ENCODE measurements around the gene CCDC85B. TPM values are rescaled to one million over a fixed set of nuclear protein-coding genes. Genes with fewer than 3 reads are reported as not detected.

The CCDC85B gene
- total and polyA plus RNA-seq, 2 of the 13 experiments (the other 11 are each of a cell fraction or from before 2014, with no cell fraction given), result 8.2 to 19.5 TPM

GRCh38 chr11:65857500-65857852, 33.0 kb upstream of the CCDC85B start (continued):
- TF ChIP-seq GATA4 (IDR thresholded peaks at IDR 0.05; ENCODE audit: borderline replicate concordance, low read depth), result no peak
- TF ChIP-seq RAD21 (CRISPR knock-in tag; IDR thresholded peaks at IDR 0.05), result no peak
- no peak for TF ChIP-seq POGK (CRISPR knock-in tag; conservative IDR thresholded peaks at IDR 0.05)
- peak; percentile 15; the same call in 1 of the 2 replicates for TF ChIP-seq ZNF430 (CRISPR knock-in tag; IDR thresholded peaks at IDR 0.05)
- TF ChIP-seq CBFB (CRISPR knock-in tag; IDR thresholded peaks at IDR 0.05), result no peak
- TF ChIP-seq PCBP1 (IDR thresholded peaks at IDR 0.05; ENCODE audit: borderline replicate concordance, low read depth, low read length), result no peak
- TF ChIP-seq ZNF280D (CRISPR knock-in tag; IDR thresholded peaks at IDR 0.05), result no peak
- TF ChIP-seq ZNF790 (CRISPR knock-in tag; IDR thresholded peaks at IDR 0.05; ENCODE audit: borderline replicate concordance), result no peak; the same call in 1 of the 2 replicates
- 0 out of 2 replicates have a peak, but pooled peaks have one; percentile 4 for TF ChIP-seq BRCA1 (CRISPR knock-in tag; IDR thresholded peaks at IDR 0.05)
- no peak for TF ChIP-seq SAP130 (CRISPR knock-in tag; IDR thresholded peaks at IDR 0.05; ENCODE audit: low read depth)
- peak; percentile 6; the same call in 1 of the 2 replicates for TF ChIP-seq ZFP90 (CRISPR knock-in tag; IDR thresholded peaks at IDR 0.05; ENCODE audit: borderline replicate concordance)
- peak; percentile 43; the same call in 1 of the 2 replicates for TF ChIP-seq KDM5A (IDR thresholded peaks at IDR 0.05; ENCODE audit: borderline replicate concordance, low read length)
- TF ChIP-seq CHCHD3 (CRISPR knock-in tag; IDR thresholded peaks at IDR 0.05), result no peak
- no peak for TF ChIP-seq MED13 (CRISPR knock-in tag; IDR thresholded peaks at IDR 0.05)
- no peak for TF ChIP-seq CCAR2 (optimal IDR thresholded peaks at IDR 0.05; ENCODE audit: low read depth, low read length)
- peak; percentile 21; the same call in 1 of the 2 replicates for TF ChIP-seq MAX (IDR thresholded peaks at IDR 0.05)
- TF ChIP-seq MYNN (CRISPR knock-in tag; IDR thresholded peaks at IDR 0.05; ENCODE audit: low read depth), result no peak
- TF ChIP-seq UBTF (CRISPR knock-in tag; IDR thresholded peaks at IDR 0.05), result peak; percentile 38; the same call in 1 of the 2 replicates
- no peak for TF ChIP-seq ZNF44 (CRISPR knock-in tag; IDR thresholded peaks at IDR 0.05)
- TF ChIP-seq NCOA2 (CRISPR knock-in tag; IDR thresholded peaks at IDR 0.05), result no peak
- TF ChIP-seq PCBP2 (optimal IDR thresholded peaks at IDR 0.05; ENCODE audit: low read depth, low read length, poor library complexity, severe bottlenecking), result no peak
- no peak for TF ChIP-seq HMG20A (CRISPR knock-in tag; IDR thresholded peaks at IDR 0.05; ENCODE audit: borderline replicate concordance)
- no peak for TF ChIP-seq FIP1L1 (IDR thresholded peaks at IDR 0.05; ENCODE audit: borderline replicate concordance, insufficient read depth, low read depth, low read length)
- TF ChIP-seq KDM6A (CRISPR knock-in tag; IDR thresholded peaks at IDR 0.05; ENCODE audit: low read depth), result no peak

Data from HepG2 (cell line).